SU-DHL-6 (cell line): ENCODE results near the gene GTF2H1.

Experiments
- H2AFZ ChIP-seq: fragments of 200-600 bp; sonication (generic); 2 replicates; pipeline ENCODE4 v1.6.1; 2014; ENCODE audit warnings: low read depth, mild to moderate bottlenecking, moderate library complexity, mixed read lengths, antibody characterized with exemption, low read length; ENCODE audit not compliant: severe bottlenecking
- H3F3A ChIP-seq: fragments of 200-600 bp; shearing (Covaris generic); 2 replicates; pipeline ENCODE4 v1.6.0; 2016; ENCODE audit warnings: antibody characterized with exemption, mild to moderate bottlenecking; ENCODE audit not compliant: insufficient read depth
- H3K27ac ChIP-seq: fragments of 200-600 bp; sonication (generic); 2 replicates; pipeline ENCODE4 v1.5.1; 2016; ENCODE audit warnings: low read depth, mild to moderate bottlenecking, low read length, moderate library complexity, mixed read lengths
- H3K27me3 ChIP-seq: fragments of 200-600 bp; sonication (generic), shearing (Covaris generic); 2 replicates; pipeline ENCODE4 v1.6.0; 2014; ENCODE audit warnings: mild to moderate bottlenecking, low read length
- H3K36me3 ChIP-seq: fragments of 200-600 bp; sonication (generic); 2 replicates; pipeline ENCODE4 v1.6.1; 2014; ENCODE audit warnings: mild to moderate bottlenecking, low read length, mixed read lengths
- H3K4me2 ChIP-seq: fragments of 300-600, 200-600 bp; shearing (Covaris generic), sonication (generic); 2 replicates; pipeline ENCODE4 v1.6.0; 2014; ENCODE audit warnings: low read length, low read depth, mild to moderate bottlenecking; ENCODE audit not compliant: poor library complexity, severe bottlenecking
- H3K4me3 ChIP-seq: fragments of 200-600 bp; sonication (generic); 2 replicates; pipeline ENCODE4 v1.5.1; 2014; ENCODE audit warnings: antibody characterized with exemption, low read length, mild to moderate bottlenecking, mixed read lengths; ENCODE audit not compliant: insufficient read depth, poor library complexity, severe bottlenecking
- H3K79me2 ChIP-seq: fragments of 200-600 bp; sonication (generic); 2 replicates; pipeline ENCODE4 v1.6.1; 2014; ENCODE audit warnings: mild to moderate bottlenecking, low read length, moderate library complexity; ENCODE audit not compliant: insufficient read depth
- H3K9ac ChIP-seq: fragments of 200-600 bp; sonication (generic); 2 replicates; pipeline ENCODE4 v1.7.0; 2014; ENCODE audit warnings: mild to moderate bottlenecking, low read length
- H3K9me2 ChIP-seq: fragments of 200-600 bp; sonication (generic); replicated peaks from 2 replicates; pipeline ENCODE4 v1.6.1; 2014; ENCODE audit warnings: low read length; ENCODE audit not compliant: insufficient read depth
- H3K9me3 ChIP-seq: fragments of 200-600 bp; sonication (generic); 2 replicates; pipeline ENCODE4 v1.6.1; 2014; ENCODE audit warnings: low read length, mixed read lengths; ENCODE audit not compliant: insufficient read depth
- H4K20me1 ChIP-seq: fragments of 200-600 bp; sonication (generic); 2 replicates; pipeline ENCODE4 v1.6.1; 2014; ENCODE audit warnings: low read depth, mild to moderate bottlenecking, antibody characterized with exemption, low read length, moderate library complexity, mixed read lengths
- CTCF ChIP-seq: fragments of 200-600 bp; sonication (generic); IDR thresholded peaks from one replicate; pipeline ENCODE4 v1.5.1; 2017; ENCODE audit warnings: antibody characterized with exemption, mild to moderate bottlenecking, low read length, moderate library complexity; ENCODE audit not compliant: insufficient read depth, poor library complexity, severe bottlenecking
- EZH2phosphoT487 ChIP-seq: fragments of 200-600 bp; sonication (generic), shearing (Covaris generic); conservative IDR thresholded peaks from 2 replicates; pipeline ENCODE4 v1.6.1; 2018; ENCODE audit warnings: mild to moderate bottlenecking, antibody characterized with exemption, low read length, moderate library complexity, mixed read lengths

The GTF2H1 gene

GRCh38 chr11:18366286-18366685 lies 43.9 kb downstream of the GTF2H1 start:
- Histone ChIP-seq H3K27me3 (no peaks in the 10 kb centered on the region), H3K27ac (no peak overlapping the region), H3K79me2 (no peaks in the 10 kb centered on the region), H3K36me3 (peaks cover 31% of the 10 kb centered on the region), H3K9ac (no peak overlapping the region), H3F3A (0 out of 2 replicates have a peak, but pooled peaks cover 3% of the 10 kb centered on the region), H3K4me2 (no peak overlapping the region), H2AFZ (no peak overlapping the region), H3K9me3 (no peaks in the 10 kb centered on the region), H3K9me2 (no peaks in the 10 kb centered on the region), H3K4me3 (no peak overlapping the region), H4K20me1 (no peaks in the 10 kb centered on the region)
- TF ChIP-seq EZH2phosphoT487 (no peak), CTCF (no peak)

- Histone ChIP-seq H3K36me3 (peaks cover 28% of the 10 kb centered on the region), H3K4me2 (no peak overlapping the region)
These were observed 45.1 kb downstream of the GTF2H1 start for GRCh38 chr11:18367431-18367830.

GRCh38 chr11:18368221-18368620 lies 45.9 kb downstream of the GTF2H1 start:
- Histone ChIP-seq H3F3A (0 out of 2 replicates have a peak, but pooled peaks cover 3% of the 10 kb centered on the region), H3K36me3 (peaks cover 25% of the 10 kb centered on the region), H2AFZ (no peak overlapping the region), H3K27ac (no peak overlapping the region), H4K20me1 (no peaks in the 10 kb centered on the region), H3K9me2 (no peaks in the 10 kb centered on the region), H3K4me2 (no peak overlapping the region), H3K79me2 (no peaks in the 10 kb centered on the region), H3K9ac (no peak overlapping the region), H3K27me3 (no peaks in the 10 kb centered on the region), H3K4me3 (no peak overlapping the region), H3K9me3 (no peaks in the 10 kb centered on the region)
- no peak for TF ChIP-seq EZH2phosphoT487
- TF ChIP-seq CTCF: no peak

More at GRCh38 chr11:18367431-18367830, 45.1 kb downstream of the GTF2H1 start:
- no peaks in the 10 kb centered on the region for H3K27me3 ChIP-seq
- H2AFZ ChIP-seq: no peak overlapping the region
- H3K9me2 ChIP-seq: no peaks in the 10 kb centered on the region
- no peak overlapping the region for H3K27ac ChIP-seq
- H3K9me3 ChIP-seq: no peaks in the 10 kb centered on the region
- TF ChIP-seq CTCF (no peak), EZH2phosphoT487 (no peak)
- H3K4me3 ChIP-seq: no peak overlapping the region
- H3F3A ChIP-seq: 0 out of 2 replicates have a peak, but pooled peaks cover 3% of the 10 kb centered on the region
- no peaks in the 10 kb centered on the region for H3K79me2 ChIP-seq
- no peak overlapping the region for H3K9ac ChIP-seq
- H4K20me1 ChIP-seq: no peaks in the 10 kb centered on the region

- 0 out of 2 replicates have a peak, but pooled peaks cover 3% of the 10 kb centered on the region for H3F3A ChIP-seq
- H3K79me2 ChIP-seq: no peaks in the 10 kb centered on the region
- no peaks in the 10 kb centered on the region for H4K20me1 ChIP-seq
- H3K36me3 ChIP-seq: peaks cover 18% of the 10 kb centered on the region
- H3K9me3 ChIP-seq: no peaks in the 10 kb centered on the region
- no peak overlapping the region for H3K4me2 ChIP-seq
- H2AFZ ChIP-seq: no peak overlapping the region
- H3K4me3 ChIP-seq: no peak overlapping the region
- H3K9ac ChIP-seq: no peak overlapping the region
- TF ChIP-seq CTCF: no peak
- TF ChIP-seq EZH2phosphoT487: no peak
- no peak overlapping the region for H3K27ac ChIP-seq
- H3K9me2 ChIP-seq: no peaks in the 10 kb centered on the region
- H3K27me3 ChIP-seq: no peaks in the 10 kb centered on the region
These were observed 47.0 kb downstream of the GTF2H1 start for GRCh38 chr11:18369398-18369797.
